MCF 10A (cell line): ENCODE data around the gene NUDCD2. TPM values are rescaled to one million over a fixed set of nuclear protein-coding genes. Genes with fewer than 3 reads are reported as not detected.

Experiments
- BruUV-seq: library from RNA; stranded (reverse); fragments of 400-500 nt; replicated peaks from 2 replicates; lab custom pipeline; 2021; lab: Mats Ljungman, UMichigan
- CTCF ChIA-PET: fragments of 300-600 bp; sonication (Branson Sonifier 250); formaldehyde crosslinking; extraction: SDS; loops from one replicate; lab custom pipeline; 2021; ENCODE audit warnings: antibody characterized with exemption, inconsistent platforms; lab: Yijun Ruan, JAX
- POLR2A ChIA-PET: fragments of 300-600, 350-650 bp; sonication (Branson Sonifier 250); formaldehyde crosslinking; extraction: SDS; loops from one replicate; lab custom pipeline; 2020; ENCODE audit warnings: antibody characterized with exemption, inconsistent platforms; lab: Yijun Ruan, JAX
- DNase-seq: peaks from one replicate; pipeline ENCODE4 v3.0.0-alpha.2; 2018; ENCODE audit not compliant: unreplicated experiment
- H3K27ac Mint-ChIP-seq: one replicate; pipeline ENCODE4 v1.8.0; 2022; ENCODE audit warnings: mild to moderate bottlenecking, low read depth, mixed read lengths; ENCODE audit not compliant: unreplicated experiment
- H3K27me3 Mint-ChIP-seq: one replicate; pipeline ENCODE4 v1.8.0; 2022; ENCODE audit warnings: mixed read lengths; ENCODE audit not compliant: insufficient read depth, unreplicated experiment
- H3K36me3 Mint-ChIP-seq: one replicate; pipeline ENCODE4 v1.8.0; 2022; ENCODE audit warnings: mild to moderate bottlenecking, moderate library complexity, mixed read lengths; ENCODE audit not compliant: insufficient read depth, unreplicated experiment
- H3K4me1 Mint-ChIP-seq: one replicate; pipeline ENCODE4 v1.8.0; 2022; ENCODE audit warnings: mixed read lengths; ENCODE audit not compliant: insufficient read depth, unreplicated experiment
- H3K4me3 Mint-ChIP-seq: one replicate; pipeline ENCODE4 v1.8.0; 2022; ENCODE audit warnings: mild to moderate bottlenecking, moderate library complexity, mixed read lengths; ENCODE audit not compliant: unreplicated experiment
- H3K9me3 Mint-ChIP-seq: one replicate; pipeline ENCODE4 v1.8.0; 2022; ENCODE audit warnings: mixed read lengths; ENCODE audit not compliant: unreplicated experiment
- CTCF ChIP-seq: fragments of 200-600 bp; IDR thresholded peaks from one replicate; pipeline ENCODE4 v1.8.0; 2022; ENCODE audit warnings: antibody characterized with exemption, mild to moderate bottlenecking; ENCODE audit not compliant: unreplicated experiment
- intact Hi-C: fragments of 100-400 bp; cut with micrococcal nuclease; formaldehyde crosslinking; loops from 2 replicates; pipeline ENCODE4 v1.14.1; 2022
- total RNA-seq: library from RNA; stranded (reverse); gene quantifications from 2 replicates; pipeline ENCODE4 v1.2.3, GENCODE V29; 2022

NUDCD2 gene
- total RNA-seq, 1 experiment from 2014 or later = 68.0 TPM

DNA sequence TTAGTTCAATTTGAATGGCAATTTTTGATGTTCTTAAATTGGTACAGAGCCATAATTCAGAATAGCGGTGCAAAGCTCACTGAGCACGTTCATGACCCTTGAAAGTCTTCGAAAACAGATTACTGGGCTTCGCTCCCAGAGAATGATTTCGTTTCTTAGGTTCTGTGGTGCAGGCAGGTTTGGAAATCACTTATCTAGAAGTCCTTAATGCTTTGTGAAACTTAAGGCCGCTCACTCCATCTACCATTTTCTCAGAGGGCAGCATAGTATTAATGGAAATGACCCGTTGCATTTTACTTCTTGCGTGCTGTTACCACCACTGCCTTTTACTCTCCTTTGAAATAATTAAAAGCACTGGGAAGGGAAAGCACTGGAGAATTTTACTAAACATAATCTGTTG lies 42.6 kb upstream of the NUDCD2 start:
- H3K27ac Mint-ChIP-seq = peak overlapping the region; percentile 98
- H3K4me1 Mint-ChIP-seq = peaks cover 19% of the 10 kb centered on the region
- ChIA-PET CTCF (interaction anchor here (0.6 to 4.8 kb wide), 15 partner anchors 9 to 616 kb away, joined by 3 to 60 read pairs (median 4); partner anchors contain the start of genes HMMR and NUDCD2), POLR2A (interaction anchor here (0.6 to 5.1 kb wide), 18 partner anchors 9 to 147 kb away, joined by 3 to 305 read pairs (median 6); partner anchors contain the start of genes CCNG1, HMMR and NUDCD2)
- peaks cover 27% of the 10 kb centered on the region for H3K36me3 Mint-ChIP-seq
- TF ChIP-seq CTCF = no peak
- no peaks in the 10 kb centered on the region for H3K9me3 Mint-ChIP-seq
- H3K27me3 Mint-ChIP-seq = no peaks in the 10 kb centered on the region
- H3K4me3 Mint-ChIP-seq = peak overlapping the region; percentile 96
- intact Hi-C loops = no loop called here
- no TSS peak for BruUV-seq
- no peak for DNase-seq

GRCh38 chr5:163498886-163499285 lies 39.0 kb upstream of the NUDCD2 start:
- intact Hi-C loops = no loop called here
- Mint-ChIP-seq H3K36me3 (peaks cover under 1% of the 10 kb centered on the region), H3K9me3 (no peaks in the 10 kb centered on the region), H3K27ac (no peak overlapping the region), H3K4me3 (no peak overlapping the region), H3K4me1 (peaks cover 13% of the 10 kb centered on the region), H3K27me3 (no peaks in the 10 kb centered on the region)
- no peak for TF ChIP-seq CTCF
- CTCF ChIA-PET = interaction anchor here (0.6 to 2.1 kb wide), 5 partner anchors 10 to 95 kb away, joined by 3 to 8 read pairs (median 3); partner anchors contain the start of genes HMMR and NUDCD2
- no TSS peak for BruUV-seq
- DNase-seq = no peak
- POLR2A ChIA-PET = interaction anchor here (0.6 to 2.6 kb wide), 7 partner anchors 9 to 40 kb away, joined by 3 to 13 read pairs (median 5); partner anchors contain the start of gene HMMR

GRCh38 chr5:163497315-163497714 lies 37.4 kb upstream of the NUDCD2 start:
- BruUV-seq = no TSS peak
- Mint-ChIP-seq H3K36me3 (peaks cover 5% of the 10 kb centered on the region), H3K4me3 (no peak overlapping the region), H3K4me1 (peaks cover 7% of the 10 kb centered on the region), H3K27ac (no peak overlapping the region), H3K27me3 (no peaks in the 10 kb centered on the region), H3K9me3 (no peaks in the 10 kb centered on the region)
- ChIA-PET CTCF (no interaction called here), POLR2A (interaction anchor here (1.2 kb wide), 1 partner anchor 14 kb away, joined by 3 read pairs; no protein-coding TSS in a partner anchor)
- intact Hi-C loops = no loop called here
- no peak for TF ChIP-seq CTCF
- no peak for DNase-seq

- DNase-seq = no peak
- Mint-ChIP-seq H3K27ac (no peak overlapping the region), H3K9me3 (no peaks in the 10 kb centered on the region), H3K4me1 (peaks cover 7% of the 10 kb centered on the region), H3K36me3 (peaks cover 5% of the 10 kb centered on the region), H3K4me3 (no peak overlapping the region), H3K27me3 (no peaks in the 10 kb centered on the region)
- ChIA-PET POLR2A (interaction anchor here (1.2 to 1.3 kb wide), 2 partner anchors 13 to 36 kb away, joined by 3 read pairs; partner anchors contain the start of genes HMMR and NUDCD2), CTCF (interaction anchor here (0.8 to 1.2 kb wide), 3 partner anchors 23 to 77 kb away, joined by 3 to 6 read pairs (median 3); no protein-coding TSS in a partner anchor)
- no TSS peak for BruUV-seq
- intact Hi-C loops = no loop called here
- no peak for TF ChIP-seq CTCF
Measured at GRCh38 chr5:163496286-163496685, 36.4 kb upstream of the NUDCD2 start.
